ENCODE results near the gene ITGB4. TPM values are rescaled to one million over a fixed set of nuclear protein-coding genes. Genes with fewer than 3 reads are reported as not detected.

The ITGB4 gene
- 9.6 and 39.8 TPM in 2 replicates for total RNA-seq

GRCh38 chr17:75720656-75721462, at the start of gene ITGB4:
TSS of gene ITGB4 (plus strand) at chr17:75721459. CDS start at chr17:75724704, 3,245 bp downstream.

GRCh38 chr17:75764711-75765421, 43.6 kb downstream of the ITGB4 start, which contains the start of gene GALK1:
TSS of gene GALK1 (minus strand) at chr17:75765192. CDS start at chr17:75765136, 56 bp downstream.

GRCh38 chr17:75784473-75785015, 63.3 kb downstream of the ITGB4 start, which contains the start of gene UNK:
TSS of gene UNK (plus strand) at chr17:75784806. CDS start at chr17:75784881, 75 bp downstream.

Other genes starting within 250 kb of the ITGB4 start
- gene CASKIN2, start 205.9 kb upstream of the ITGB4 start, total RNA-seq = 12.2 and 15.9 TPM in 2 replicates
- 6.8 and 8.3 TPM in 2 replicates for gene TSEN54, start 204.9 kb upstream of the ITGB4 start, total RNA-seq
- gene LLGL2, start 195.8 kb upstream of the ITGB4 start, total RNA-seq = 0.24 and 0.32 TPM in 2 replicates
- gene MYO15B, start 133.7 kb upstream of the ITGB4 start, total RNA-seq = 4.2 and 7.2 TPM in 2 replicates
- 0.16 and 0.24 TPM in 2 replicates for gene SMIM5, start 88.0 kb upstream of the ITGB4 start, total RNA-seq
- 16.5 and 19.5 TPM in 2 replicates for gene RECQL5, start 54.3 kb upstream of the ITGB4 start, total RNA-seq
- gene SAP30BP, start 54.1 kb upstream of the ITGB4 start, total RNA-seq = 63.4 and 70.8 TPM in 2 replicates
- gene GALK1, start 43.7 kb downstream of the ITGB4 start, total RNA-seq = 50.0 and 56.8 TPM in 2 replicates
- gene UNK, start 63.3 kb downstream of the ITGB4 start, total RNA-seq = 26.0 and 28.1 TPM in 2 replicates
- gene UNC13D, start 122.9 kb downstream of the ITGB4 start, total RNA-seq = 0.97 and 1.2 TPM in 2 replicates
- gene WBP2, start 133.9 kb downstream of the ITGB4 start, total RNA-seq = 26.8 and 28.2 TPM in 2 replicates
- 35.9 and 40.7 TPM in 2 replicates for gene TRIM47, start 157.1 kb downstream of the ITGB4 start, total RNA-seq
- 33.2 and 39.1 TPM in 2 replicates for gene TRIM65, start 175.5 kb downstream of the ITGB4 start, total RNA-seq
- 28.7 and 30.1 TPM in 2 replicates for gene MRPL38, start 183.4 kb downstream of the ITGB4 start, total RNA-seq
- gene FBF1, start 219.6 kb downstream of the ITGB4 start, total RNA-seq = 7.8 and 10.7 TPM in 2 replicates

Measured in hair follicle dermal papilla cell (primary cell).